ENCODE measurements around the gene FUCA1.
"Not testable (repeated sequence)": the region's sequence is repeated elsewhere in the genome, so short reads cannot be mapped to it uniquely, and the experiment has no call there.

FUCA1 gene

DNA sequence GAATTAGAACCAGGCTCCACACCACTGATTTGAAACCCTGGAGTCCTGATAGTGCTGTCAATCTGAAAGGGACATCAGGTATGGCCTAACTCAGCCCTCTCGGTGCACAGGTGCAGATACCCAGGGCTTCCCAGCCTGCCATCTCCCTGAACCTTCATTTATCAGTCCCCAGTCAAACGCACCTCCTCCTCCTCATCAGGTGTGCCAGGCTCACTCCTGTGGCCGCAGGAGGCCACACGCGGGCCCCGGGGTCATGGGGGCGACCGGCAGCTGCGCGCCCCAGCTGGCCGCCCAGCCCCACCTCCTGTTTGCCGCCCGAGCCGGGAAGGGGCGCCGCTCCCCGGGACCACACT is 572 bp downstream of the FUCA1 start:
- no peak for TF ChIP-seq CTBP1 (IDR thresholded peaks at IDR 0.05; ENCODE audit: borderline replicate concordance)
- TF ChIP-seq HDGF (IDR thresholded peaks at IDR 0.05; ENCODE audit: borderline replicate concordance), result no peak
- no peak for TF ChIP-seq SP1 (IDR thresholded peaks at IDR 0.05)
- no peak for TF ChIP-seq ELF4 (IDR thresholded peaks at IDR 0.05)
- TF ChIP-seq FOXA1 (IDR thresholded peaks at IDR 0.05), result no peak
- TF ChIP-seq LEF1 (IDR thresholded peaks at IDR 0.05; ENCODE audit: borderline replicate concordance), result no peak
- TF ChIP-seq, protein P1, sequence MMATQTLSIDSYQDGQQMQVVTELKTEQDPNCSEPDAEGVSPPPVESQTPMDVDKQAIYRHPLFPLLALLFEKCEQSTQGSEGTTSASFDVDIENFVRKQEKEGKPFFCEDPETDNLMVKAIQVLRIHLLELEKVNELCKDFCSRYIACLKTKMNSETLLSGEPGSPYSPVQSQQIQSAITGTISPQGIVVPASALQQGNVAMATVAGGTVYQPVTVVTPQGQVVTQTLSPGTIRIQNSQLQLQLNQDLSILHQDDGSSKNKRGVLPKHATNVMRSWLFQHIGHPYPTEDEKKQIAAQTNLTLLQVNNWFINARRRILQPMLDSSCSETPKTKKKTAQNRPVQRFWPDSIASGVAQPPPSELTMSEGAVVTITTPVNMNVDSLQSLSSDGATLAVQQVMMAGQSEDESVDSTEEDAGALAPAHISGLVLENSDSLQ (IDR thresholded peaks at IDR 0.05), result no peak
- no peak for TF ChIP-seq ZNF384 (IDR thresholded peaks at IDR 0.05)
- no peak for TF ChIP-seq FOXM1 (IDR thresholded peaks at IDR 0.05; ENCODE audit: borderline replicate concordance)
- TF ChIP-seq ARNT (IDR thresholded peaks at IDR 0.05), result no peak
- CTCF ChIA-PET, result no interaction called here
- no peak for DNase-seq (ENCODE audit: extremely low spot score)
- POLR2A ChIA-PET, result no interaction called here

DNA sequence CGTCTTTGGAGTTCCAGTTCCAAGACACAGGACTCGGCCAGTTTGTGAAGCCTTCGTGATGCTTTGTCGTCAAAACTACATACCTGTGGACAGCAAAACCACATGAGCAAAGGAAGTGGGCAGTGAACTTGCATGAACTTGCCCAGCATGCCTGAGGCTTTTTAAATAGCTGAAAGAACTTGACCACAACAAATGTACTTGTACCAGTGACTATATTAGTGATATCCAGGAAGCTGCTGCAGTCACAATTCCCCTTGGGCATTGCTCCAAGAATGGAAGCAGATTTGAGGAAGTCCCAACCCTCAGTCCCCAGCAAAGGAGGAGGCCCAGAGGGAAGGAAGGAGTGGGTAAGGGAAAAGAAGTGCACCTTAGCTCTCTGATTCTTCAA is 2.6 kb downstream of the FUCA1 start:
- DNase-seq (ENCODE audit: extremely low spot score), result no peak
- TF ChIP-seq FOXM1 (IDR thresholded peaks at IDR 0.05; ENCODE audit: borderline replicate concordance) (no peak), L3MBTL2 (conservative IDR thresholded peaks at IDR 0.05) (no peak), LEF1 (IDR thresholded peaks at IDR 0.05; ENCODE audit: borderline replicate concordance) (no peak), CTBP1 (IDR thresholded peaks at IDR 0.05; ENCODE audit: borderline replicate concordance) (no peak), BHLHE40 (IDR thresholded peaks at IDR 0.05; ENCODE audit: borderline replicate concordance) (no peak), SP1 (IDR thresholded peaks at IDR 0.05) (no peak), SUZ12 (IDR thresholded peaks at IDR 0.05) (no peak), NFRKB (IDR thresholded peaks at IDR 0.05) (no peak), ZNF384 (IDR thresholded peaks at IDR 0.05) (no peak), ARNT (IDR thresholded peaks at IDR 0.05) (no peak), ELF4 (IDR thresholded peaks at IDR 0.05) (no peak), TARDBP (IDR thresholded peaks at IDR 0.05) (no peak), HDGF (IDR thresholded peaks at IDR 0.05; ENCODE audit: borderline replicate concordance) (no peak), FOXK2 (IDR thresholded peaks at IDR 0.05) (no peak), FOXA1 (IDR thresholded peaks at IDR 0.05) (no peak)
- TF ChIP-seq, protein P1 (IDR thresholded peaks at IDR 0.05), result no peak
- CTCF ChIA-PET, result no interaction called here
- POLR2A ChIA-PET, result no interaction called here

DNA sequence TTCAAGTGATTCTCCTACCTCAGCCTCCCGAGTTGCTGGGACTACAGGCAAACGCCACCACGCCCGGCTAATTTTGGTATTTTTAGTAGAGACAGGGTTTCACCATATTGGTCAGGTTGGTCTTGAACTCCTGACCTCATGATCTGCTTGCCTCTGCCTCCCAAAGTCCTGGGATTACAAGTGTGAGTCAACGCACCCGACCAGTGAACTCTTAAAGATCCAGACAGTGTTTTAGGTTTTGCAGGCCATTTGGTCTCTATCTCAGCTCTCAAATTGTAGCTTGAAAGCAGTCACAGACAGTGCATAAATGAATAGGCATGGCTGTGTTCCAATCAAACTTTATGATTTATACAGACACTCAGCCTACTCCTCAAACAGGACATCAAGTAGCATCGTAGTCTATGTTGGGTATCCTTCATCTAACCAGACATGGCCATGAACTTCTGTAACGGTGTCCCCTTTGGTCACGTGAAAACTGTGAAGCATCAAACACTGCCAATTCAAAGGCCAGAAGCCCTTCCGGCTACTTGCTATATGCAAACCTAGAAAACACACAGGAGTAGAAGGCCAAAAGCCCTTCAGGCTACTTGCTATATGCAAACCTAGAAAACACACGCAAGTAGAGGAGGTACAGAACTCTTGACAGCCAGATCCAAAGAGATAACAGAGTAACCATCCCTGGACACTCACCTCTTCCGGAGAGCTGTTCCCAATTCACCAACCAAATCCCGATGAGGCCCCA is 3.1 kb downstream of the FUCA1 start:
- no peak for DNase-seq (ENCODE audit: extremely low spot score)
- POLR2A ChIA-PET, result no interaction called here
- CTCF ChIA-PET, result no interaction called here
- TF ChIP-seq FOXK2 (IDR thresholded peaks at IDR 0.05) (no peak), FOXM1 (IDR thresholded peaks at IDR 0.05; ENCODE audit: borderline replicate concordance) (no peak), SP1 (IDR thresholded peaks at IDR 0.05) (no peak), LEF1 (IDR thresholded peaks at IDR 0.05; ENCODE audit: borderline replicate concordance) (no peak), SUZ12 (IDR thresholded peaks at IDR 0.05) (no peak), L3MBTL2 (conservative IDR thresholded peaks at IDR 0.05) (no peak), HDGF (IDR thresholded peaks at IDR 0.05; ENCODE audit: borderline replicate concordance) (no peak), FOXA1 (IDR thresholded peaks at IDR 0.05) (no peak)

GRCh38 chr1:23862640-23863039 is 5.5 kb downstream of the FUCA1 start:
- ChIA-PET CTCF (no interaction called here), POLR2A (no interaction called here)
- no peak for DNase-seq (ENCODE audit: extremely low spot score)
- TF ChIP-seq BHLHE40 (IDR thresholded peaks at IDR 0.05; ENCODE audit: borderline replicate concordance) (no peak), LEF1 (IDR thresholded peaks at IDR 0.05; ENCODE audit: borderline replicate concordance) (no peak), FOXA1 (IDR thresholded peaks at IDR 0.05) (no peak), SP1 (IDR thresholded peaks at IDR 0.05) (no peak), SUZ12 (IDR thresholded peaks at IDR 0.05) (no peak), CTBP1 (IDR thresholded peaks at IDR 0.05; ENCODE audit: borderline replicate concordance) (no peak), ARNT (IDR thresholded peaks at IDR 0.05) (no peak), TARDBP (IDR thresholded peaks at IDR 0.05) (no peak), L3MBTL2 (conservative IDR thresholded peaks at IDR 0.05) (no peak), HDGF (IDR thresholded peaks at IDR 0.05; ENCODE audit: borderline replicate concordance) (no peak), ELF4 (IDR thresholded peaks at IDR 0.05) (no peak), FOXM1 (IDR thresholded peaks at IDR 0.05; ENCODE audit: borderline replicate concordance) (no peak), NFRKB (IDR thresholded peaks at IDR 0.05) (no peak), ZNF384 (IDR thresholded peaks at IDR 0.05) (no peak), FOXK2 (IDR thresholded peaks at IDR 0.05) (no peak)
- TF ChIP-seq, protein P1 (IDR thresholded peaks at IDR 0.05), result no peak

GRCh38 chr1:23854568-23854967 is 13.5 kb downstream of the FUCA1 start:
- no peak for TF ChIP-seq BHLHE40 (IDR thresholded peaks at IDR 0.05; ENCODE audit: borderline replicate concordance)
- TF ChIP-seq ELF4 (IDR thresholded peaks at IDR 0.05), result no peak
- TF ChIP-seq SUZ12 (IDR thresholded peaks at IDR 0.05), result no peak
- POLR2A ChIA-PET, result no interaction called here
- DNase-seq (ENCODE audit: extremely low spot score), result no peak
- CTCF ChIA-PET, result no interaction called here

DNA sequence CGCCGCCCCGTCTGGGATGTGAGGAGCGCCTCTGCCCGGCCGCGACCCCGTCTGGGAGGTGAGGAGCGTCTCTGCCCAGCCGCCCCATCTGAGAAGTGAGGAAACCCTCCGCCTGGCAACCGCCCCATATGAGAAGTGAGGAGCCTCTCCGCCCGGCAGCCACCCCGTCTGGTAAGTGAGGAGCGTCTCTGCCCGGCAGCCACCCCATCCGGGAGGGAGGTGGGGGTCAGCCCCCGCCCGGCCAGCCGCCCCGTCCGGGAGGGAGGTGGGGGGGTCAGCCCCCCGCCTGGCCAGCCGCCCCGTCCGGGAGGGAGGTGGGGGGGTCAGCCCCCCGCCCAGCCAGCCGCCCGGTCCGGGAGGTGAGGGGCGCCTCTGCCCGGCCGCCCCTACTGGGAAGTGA is 15.0 kb downstream of the FUCA1 start:
- DNase-seq (ENCODE audit: extremely low spot score); POLR2A ChIA-PET: not testable (repeated sequence)
- CTCF ChIA-PET, result interaction anchor here (0.6 kb wide), 1 partner anchor 103 kb away, joined by 3 read pairs; no protein-coding TSS in a partner anchor

- CTCF ChIA-PET; DNase-seq (ENCODE audit: extremely low spot score): not testable (repeated sequence)
- POLR2A ChIA-PET, result interaction anchor here (0.7 kb wide), 1 partner anchor 26 kb away, joined by 3 read pairs; the partner anchor contains the start of gene HMGCL
These were observed 16.7 kb downstream of the FUCA1 start for GRCh38 chr1:23851406-23851805.
